ENCODE results near the gene ADPRM.

- TF ChIP-seq CTCF (IDR thresholded peaks at IDR 0.05) (no peak), ELK1 (IDR thresholded peaks at IDR 0.05; ENCODE audit: low read depth, low read length) (no peak)
These were observed 27.3 kb downstream of the ADPRM start for GRCh38 chr17:10724546-10725195.

Measured in A549 (cell line).